T-helper 22 cell (primary cell): ENCODE measurements around the gene PITPNC1.

Experiments
- DNase-seq: peaks from one replicate; pipeline ENCODE4 v3.0.0-alpha.2; 2020; ENCODE audit warnings: low read depth

The PITPNC1 gene

DNA sequence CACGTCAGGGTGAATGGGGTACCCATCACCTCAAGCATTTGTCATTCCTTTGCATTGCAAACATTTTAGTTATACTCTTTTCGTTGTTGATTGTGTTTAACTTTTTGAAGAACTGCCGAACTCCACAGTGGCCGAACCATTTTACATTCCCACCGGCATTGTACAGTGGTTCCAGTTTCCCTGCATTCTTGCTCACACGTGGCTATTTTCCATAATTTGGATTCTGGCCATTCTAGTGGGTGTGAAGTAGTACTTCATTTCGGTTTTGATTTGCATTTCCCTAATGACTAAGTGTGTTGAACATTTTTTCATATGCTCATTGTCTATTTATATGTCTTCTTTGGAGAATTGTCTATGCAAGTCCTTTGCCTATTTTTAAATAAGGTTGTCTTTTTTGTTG, 353.6 kb downstream of the PITPNC1 start:
- no peak for DNase-seq

DNA sequence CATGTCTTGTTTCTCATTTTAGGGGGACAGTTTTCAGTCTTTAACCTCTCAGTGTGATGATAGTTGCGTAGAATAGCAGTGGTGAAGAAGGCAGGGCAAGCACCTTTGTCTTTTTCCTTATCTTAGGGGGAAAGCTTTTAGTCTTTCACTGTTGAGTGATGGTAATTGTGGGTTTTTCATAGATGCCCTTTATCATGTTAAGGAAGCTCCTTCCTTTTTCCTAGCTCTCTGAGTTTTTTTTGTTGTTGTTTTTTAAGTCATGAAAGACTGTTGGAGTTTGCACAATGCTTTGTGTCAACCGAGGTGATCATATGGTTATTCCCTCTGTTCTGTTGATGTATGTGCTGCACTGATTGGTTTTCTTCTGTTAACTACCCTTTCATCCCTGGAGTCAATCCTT, 356.4 kb downstream of the PITPNC1 start:
- DNase-seq = no peak

DNA sequence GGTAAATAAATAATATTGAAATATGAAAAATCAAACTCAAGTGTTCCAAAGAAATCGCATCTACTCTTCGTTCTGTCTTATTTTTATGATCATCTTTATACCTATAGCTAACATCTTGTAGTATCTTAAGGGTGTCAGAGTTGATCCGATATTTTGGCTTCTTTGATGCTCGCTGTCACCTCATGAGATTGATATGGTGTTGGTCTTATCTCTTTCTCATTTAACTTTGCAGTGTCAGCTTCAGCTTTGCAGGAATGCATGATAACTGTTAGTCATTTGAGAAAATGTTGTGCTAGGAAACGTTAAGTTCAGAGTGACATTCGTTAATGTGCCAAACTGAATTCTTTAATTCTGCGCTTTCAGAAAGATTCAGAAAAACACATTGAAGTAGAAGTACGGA, 360.1 kb downstream of the PITPNC1 start:
- DNase-seq = no peak

DNA sequence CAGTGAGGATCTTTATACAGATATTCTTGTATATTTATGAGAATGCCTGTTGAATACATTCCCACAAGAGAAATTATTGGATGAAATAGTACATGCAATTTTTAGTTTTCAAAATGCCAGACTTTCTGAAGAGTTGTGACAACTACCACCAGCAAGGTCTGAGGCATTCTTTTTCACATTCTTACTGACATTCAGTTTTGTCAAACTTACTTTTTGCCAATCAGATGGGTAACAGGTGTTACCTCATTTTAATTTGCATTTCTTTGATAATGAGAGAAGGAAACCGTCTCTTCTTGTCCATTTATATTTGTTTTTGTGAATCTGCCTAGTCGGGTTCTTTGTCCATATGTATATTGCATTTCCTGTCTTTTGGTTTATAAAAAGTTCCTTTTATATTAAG, 364.9 kb downstream of the PITPNC1 start:
- DNase-seq = no peak
